Body of pancreas (tissue), 4 donors: ENCODE measurements around the gene CCND2.

Source experiments
- CTCF ChIP-seq, 7 experiments: fragments of 450-650 bp in 4 of 7; fragments of 200-600 bp in 3 of 7; sonication (generic) in 3 of 7; IDR thresholded peaks; one replicate each; pipeline ENCODE4 v1.5.1; 2016 to 2019; ENCODE audit warnings: antibody characterized with exemption in 7 of 7
- POLR2A ChIP-seq, 3 donors: fragments of 450-650 bp; IDR thresholded peaks; one replicate each; pipeline ENCODE4 v1.6.1; 2016; ENCODE audit warnings: antibody characterized with exemption in 3 of 3, mild to moderate bottlenecking in 2 of 3

- no peak for TF ChIP-seq CTCF (IDR thresholded peaks at IDR 0.05)
- peak in 2 of 3 donors; percentile 40 to 46 for TF ChIP-seq POLR2A (IDR thresholded peaks at IDR 0.05)
Measured at GRCh38 chr12:4271717-4272423, 1.7 kb upstream of the CCND2 start.
